A673 (cell line): ENCODE measurements around the gene EWSR1. TPM values are rescaled to one million over a fixed set of nuclear protein-coding genes. Genes with fewer than 3 reads are reported as not detected.

ENCODE experiments used
- BruUV-seq: library from RNA; stranded (reverse); fragments of 400-500 nt; replicated peaks from 2 replicates; lab custom pipeline; 2021; lab: Mats Ljungman, UMichigan
- CTCF ChIA-PET: fragments of 300-600 bp; sonication (Branson Sonifier 250); formaldehyde crosslinking; loops from one replicate; lab custom pipeline; 2022; ENCODE audit warnings: antibody characterized with exemption; lab: Charles Lee
- POLR2A ChIA-PET: fragments of 300-600 bp; sonication (Branson Sonifier 250); formaldehyde crosslinking; loops from one replicate; lab custom pipeline; 2022; ENCODE audit warnings: antibody characterized with exemption; ENCODE audit not compliant: low non-redundant PET; lab: Charles Lee
- DNase-seq: peaks from one replicate; pipeline ENCODE4 v3.0.0-alpha.2; 2015; ENCODE audit warnings: low spot score
- H3K27ac ChIP-seq: fragments of 200-600 bp; sonication (generic); 2 replicates; pipeline ENCODE4 v1.5.1; 2016; ENCODE audit warnings: mixed run types, low read depth, mild to moderate bottlenecking, mixed read lengths, antibody characterized with exemption, low read length; ENCODE audit not compliant: poor library complexity, severe bottlenecking
- H3K27me3 ChIP-seq: fragments of 200-600 bp; sonication (generic); replicated peaks from 2 replicates; pipeline ENCODE4 v1.6.1; 2017; ENCODE audit warnings: mixed run types, low read depth, mild to moderate bottlenecking, mixed read lengths, antibody characterized with exemption, low read length; ENCODE audit not compliant: insufficient read depth, poor library complexity
- H3K36me3 ChIP-seq: fragments of 200-600 bp; sonication (generic); 2 replicates; pipeline ENCODE4 v1.6.1; 2016; ENCODE audit warnings: mixed run types, mild to moderate bottlenecking, mixed read lengths, antibody characterized with exemption, low read length; ENCODE audit not compliant: insufficient read depth, poor library complexity, severe bottlenecking
- H3K4me1 ChIP-seq: fragments of 200-600 bp; sonication (generic); 2 replicates; pipeline ENCODE4 v1.6.1; 2017; ENCODE audit warnings: mixed run types, mild to moderate bottlenecking, mixed read lengths, antibody characterized with exemption, low read length; ENCODE audit not compliant: insufficient read depth, poor library complexity, severe bottlenecking
- H3K4me3 ChIP-seq: fragments of 200-600 bp; sonication (generic); 2 replicates; pipeline ENCODE4 v1.5.1; 2016; ENCODE audit warnings: low read depth, mixed run types, mild to moderate bottlenecking, mixed read lengths, low read length; ENCODE audit not compliant: poor library complexity, severe bottlenecking
- H3K9me3 ChIP-seq: fragments of 200-600 bp; sonication (generic); 2 replicates; pipeline ENCODE4 v1.6.1; 2016; ENCODE audit warnings: mixed run types, low read depth, mild to moderate bottlenecking, mixed read lengths, antibody characterized with exemption, low read length; ENCODE audit not compliant: poor library complexity, severe bottlenecking
- EZH2 ChIP-seq: fragments of 200-600 bp; sonication (generic); IDR thresholded peaks from 2 replicates; pipeline ENCODE4 v1.6.1; 2017; ENCODE audit warnings: borderline replicate concordance, low read depth, mild to moderate bottlenecking, mixed read lengths, antibody characterized with exemption, low read length; ENCODE audit not compliant: poor library complexity, severe bottlenecking
- intact Hi-C: fragments of 100-400 bp; cut with micrococcal nuclease; formaldehyde crosslinking; loops from one replicate; pipeline ENCODE4 v1.10.0; 2022; ENCODE audit not compliant: unreplicated experiment
- total RNA-seq: library from RNA; stranded (reverse); gene quantifications from 2 replicates; pipeline ENCODE4 v1.2.3, GENCODE V29; 2021
- TF ChIP-seq, protein P1 (sequence below): fragments of 300-800, 200-600 bp; sonication (generic); conservative IDR thresholded peaks from 2 replicates; pipeline ENCODE4 v1.5.1; 2017; ENCODE audit warnings: low read depth, mild to moderate bottlenecking, antibody characterized with exemption, low read length, moderate library complexity, mixed read lengths

EWSR1 gene
- total RNA-seq, 1 experiment from 2014 or later, result 358 TPM

DNA sequence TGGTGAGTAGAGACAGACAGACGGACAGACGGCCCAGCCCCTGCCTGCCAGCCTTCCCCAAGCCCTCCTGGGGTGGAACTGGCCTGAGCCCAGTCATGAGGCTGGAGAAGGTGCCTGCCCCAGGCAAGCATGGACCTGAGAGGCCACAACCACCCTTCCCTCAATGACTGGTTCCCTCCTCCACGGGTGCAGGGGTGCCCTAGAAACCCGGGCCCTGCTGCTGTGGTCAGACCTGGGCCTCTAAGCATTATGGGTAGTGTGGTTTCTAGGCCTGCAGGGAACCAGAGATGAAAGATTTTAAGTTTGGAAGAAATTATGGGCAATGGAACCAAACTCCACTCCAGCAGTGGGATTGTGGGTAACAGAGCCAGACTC lies 13.8 kb upstream of the EWSR1 start:
- no peaks in the 10 kb centered on the region for H3K27me3 ChIP-seq
- ChIA-PET POLR2A (no interaction called here), CTCF (no interaction called here)
- TF ChIP-seq EZH2, result no peak
- no peaks in the 10 kb centered on the region for H3K9me3 ChIP-seq
- no peak overlapping the region for H3K27ac ChIP-seq
- no peaks in the 10 kb centered on the region for H3K36me3 ChIP-seq
- intact Hi-C loops, result no loop called here
- H3K4me1 ChIP-seq, result no peaks in the 10 kb centered on the region
- no peak overlapping the region for H3K4me3 ChIP-seq
- no TSS peak for BruUV-seq
- no peak for DNase-seq

DNA sequence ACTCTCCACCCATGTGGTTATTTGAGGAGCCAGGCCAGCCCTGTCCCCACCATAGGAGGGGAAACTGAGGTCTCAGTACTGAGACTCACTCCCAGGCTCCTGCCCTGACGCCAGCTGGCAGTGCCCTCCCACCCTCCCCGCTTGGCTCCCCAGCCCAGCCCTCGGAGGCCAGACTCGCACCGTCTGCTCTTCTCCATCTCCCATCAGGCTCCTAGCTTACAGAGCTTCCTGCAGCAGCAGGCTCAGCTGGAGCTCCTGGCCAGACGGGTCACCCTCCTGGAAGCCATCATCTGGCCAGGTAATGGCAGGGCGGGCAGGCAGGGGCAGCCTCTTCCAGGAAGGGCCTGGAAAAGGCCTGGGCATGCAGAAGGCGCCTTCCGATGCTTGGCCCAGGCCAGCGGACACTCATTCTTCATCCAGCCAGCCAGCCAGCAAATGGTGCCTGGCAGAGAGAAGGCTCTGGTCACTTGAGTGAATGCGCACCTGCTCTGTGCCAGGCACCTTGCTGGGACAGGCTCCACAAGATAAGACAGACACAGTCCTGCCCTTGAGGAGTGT lies 12.9 kb upstream of the EWSR1 start:
- no peaks in the 10 kb centered on the region for H3K27me3 ChIP-seq
- intact Hi-C loops, result no loop called here
- POLR2A ChIA-PET, result no interaction called here
- H3K4me1 ChIP-seq, result no peaks in the 10 kb centered on the region
- no peak overlapping the region for H3K27ac ChIP-seq
- no peak for DNase-seq
- H3K4me3 ChIP-seq, result no peak overlapping the region
- TF ChIP-seq, protein P1, sequence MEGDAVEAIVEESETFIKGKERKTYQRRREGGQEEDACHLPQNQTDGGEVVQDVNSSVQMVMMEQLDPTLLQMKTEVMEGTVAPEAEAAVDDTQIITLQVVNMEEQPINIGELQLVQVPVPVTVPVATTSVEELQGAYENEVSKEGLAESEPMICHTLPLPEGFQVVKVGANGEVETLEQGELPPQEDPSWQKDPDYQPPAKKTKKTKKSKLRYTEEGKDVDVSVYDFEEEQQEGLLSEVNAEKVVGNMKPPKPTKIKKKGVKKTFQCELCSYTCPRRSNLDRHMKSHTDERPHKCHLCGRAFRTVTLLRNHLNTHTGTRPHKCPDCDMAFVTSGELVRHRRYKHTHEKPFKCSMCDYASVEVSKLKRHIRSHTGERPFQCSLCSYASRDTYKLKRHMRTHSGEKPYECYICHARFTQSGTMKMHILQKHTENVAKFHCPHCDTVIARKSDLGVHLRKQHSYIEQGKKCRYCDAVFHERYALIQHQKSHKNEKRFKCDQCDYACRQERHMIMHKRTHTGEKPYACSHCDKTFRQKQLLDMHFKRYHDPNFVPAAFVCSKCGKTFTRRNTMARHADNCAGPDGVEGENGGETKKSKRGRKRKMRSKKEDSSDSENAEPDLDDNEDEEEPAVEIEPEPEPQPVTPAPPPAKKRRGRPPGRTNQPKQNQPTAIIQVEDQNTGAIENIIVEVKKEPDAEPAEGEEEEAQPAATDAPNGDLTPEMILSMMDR, result no peak
- no peak for TF ChIP-seq EZH2
- CTCF ChIA-PET, result no interaction called here
- no TSS peak for BruUV-seq
- H3K9me3 ChIP-seq, result no peaks in the 10 kb centered on the region
- H3K36me3 ChIP-seq, result peaks cover 2% of the 10 kb centered on the region

DNA sequence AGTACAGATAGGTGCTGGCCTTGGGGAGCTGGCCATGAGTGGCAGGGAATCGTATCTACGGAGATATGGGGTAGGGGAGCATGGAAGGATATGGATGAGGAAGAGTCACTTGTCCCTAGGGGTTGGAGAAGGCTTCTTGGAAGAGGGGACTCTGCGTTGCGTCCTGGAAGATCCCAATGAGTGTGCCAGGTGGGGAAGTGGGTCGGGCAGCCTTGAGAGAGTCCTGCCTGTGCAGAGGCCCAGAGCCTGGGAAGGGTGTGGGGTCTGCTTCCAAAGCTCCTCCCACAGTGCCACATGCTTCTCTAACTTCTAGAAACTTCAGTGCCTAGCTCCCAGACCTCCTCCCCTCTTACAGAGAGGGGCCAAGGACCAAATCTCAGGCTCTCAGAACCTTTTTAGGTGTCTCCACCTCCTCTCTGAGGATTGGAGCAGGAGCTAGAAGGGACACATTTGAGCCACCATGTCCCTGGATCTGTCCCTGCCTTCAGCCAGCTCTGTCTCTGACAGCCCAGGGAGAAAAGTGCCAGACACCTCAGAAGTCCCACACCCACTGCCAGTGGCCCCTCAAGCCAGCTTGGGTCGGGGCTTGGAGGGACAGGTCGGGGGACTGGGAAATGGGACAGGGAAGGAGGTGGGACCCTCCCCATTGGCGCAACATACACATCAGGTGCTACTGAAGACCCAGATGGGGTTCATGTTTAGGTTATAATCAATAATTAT lies 11.3 kb upstream of the EWSR1 start:
- DNase-seq, result no peak
- POLR2A ChIA-PET, result interaction anchor here (0.5 kb wide), 1 partner anchor 312 kb away, joined by 4 read pairs; no protein-coding TSS in a partner anchor
- no peaks in the 10 kb centered on the region for H3K9me3 ChIP-seq
- no peak overlapping the region for H3K27ac ChIP-seq
- CTCF ChIA-PET, result no interaction called here
- no peaks in the 10 kb centered on the region for H3K4me1 ChIP-seq
- H3K4me3 ChIP-seq, result no peak overlapping the region
- H3K27me3 ChIP-seq, result no peaks in the 10 kb centered on the region
- intact Hi-C loops, result no loop called here
- peaks cover 11% of the 10 kb centered on the region for H3K36me3 ChIP-seq
- TF ChIP-seq EZH2, result no peak
- TF ChIP-seq, protein P1, result no peak
- BruUV-seq, result no TSS peak
